Testis (tissue), 2 donors: ENCODE results near the gene PLA2G5.

Experiments
- POLR2A ChIP-seq: fragments of 450-650 bp; IDR thresholded peaks from one replicate; pipeline ENCODE4 v1.6.1; 2017; ENCODE audit warnings: antibody characterized with exemption, mild to moderate bottlenecking, moderate library complexity
- TF ChIP-seq, protein P1 (sequence below), 3 experiments: fragments of 450-650 bp in 2 of 3; fragments of 200-600 bp in 1 of 3; sonication (generic) in 1 of 3; IDR thresholded peaks; one replicate each; pipeline ENCODE4 v1.5.1; 2016 to 2019; ENCODE audit warnings: antibody characterized with exemption in 3 of 3, mild to moderate bottlenecking in 2 of 3, moderate library complexity in 1 of 3

DNA sequence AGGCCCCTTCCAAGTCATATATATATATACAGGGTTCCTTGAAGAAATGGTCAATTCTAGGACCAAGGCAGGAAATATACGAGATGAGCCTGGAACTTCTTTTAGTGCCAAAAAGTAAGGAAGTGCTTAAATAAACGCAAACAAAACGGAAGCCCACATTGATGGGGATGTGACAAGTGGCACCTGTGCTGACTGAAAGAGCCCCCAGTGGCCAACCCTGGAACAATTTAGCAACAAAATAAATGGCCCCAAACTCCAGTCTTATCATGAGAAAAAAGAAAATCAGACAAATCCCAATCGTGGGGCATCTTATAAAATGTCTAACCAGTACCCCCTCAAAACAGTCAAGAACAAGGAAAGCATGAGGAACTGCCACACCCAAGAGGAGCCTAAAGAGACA lies 17.7 kb downstream of the PLA2G5 start:
- no peak for TF ChIP-seq POLR2A
- TF ChIP-seq, protein P1, sequence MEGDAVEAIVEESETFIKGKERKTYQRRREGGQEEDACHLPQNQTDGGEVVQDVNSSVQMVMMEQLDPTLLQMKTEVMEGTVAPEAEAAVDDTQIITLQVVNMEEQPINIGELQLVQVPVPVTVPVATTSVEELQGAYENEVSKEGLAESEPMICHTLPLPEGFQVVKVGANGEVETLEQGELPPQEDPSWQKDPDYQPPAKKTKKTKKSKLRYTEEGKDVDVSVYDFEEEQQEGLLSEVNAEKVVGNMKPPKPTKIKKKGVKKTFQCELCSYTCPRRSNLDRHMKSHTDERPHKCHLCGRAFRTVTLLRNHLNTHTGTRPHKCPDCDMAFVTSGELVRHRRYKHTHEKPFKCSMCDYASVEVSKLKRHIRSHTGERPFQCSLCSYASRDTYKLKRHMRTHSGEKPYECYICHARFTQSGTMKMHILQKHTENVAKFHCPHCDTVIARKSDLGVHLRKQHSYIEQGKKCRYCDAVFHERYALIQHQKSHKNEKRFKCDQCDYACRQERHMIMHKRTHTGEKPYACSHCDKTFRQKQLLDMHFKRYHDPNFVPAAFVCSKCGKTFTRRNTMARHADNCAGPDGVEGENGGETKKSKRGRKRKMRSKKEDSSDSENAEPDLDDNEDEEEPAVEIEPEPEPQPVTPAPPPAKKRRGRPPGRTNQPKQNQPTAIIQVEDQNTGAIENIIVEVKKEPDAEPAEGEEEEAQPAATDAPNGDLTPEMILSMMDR (IDR thresholded peaks at IDR 0.05), result peak in 1 of 3 experiments; percentile 27
